GM20000 (cell line): ENCODE measurements around the gene SEC11C.

Experiments
- DNase-seq: peaks from one replicate; pipeline ENCODE4 v3.0.0; 2012; ENCODE audit warnings: low spot score
- TF ChIP-seq, protein P1 (sequence below): IDR thresholded peaks from 2 replicates; pipeline ENCODE4 v1.5.1; 2012; ENCODE audit warnings: mild to moderate bottlenecking, control low read depth; ENCODE audit errors: extremely low read depth, missing control alignments

SEC11C gene

DNA sequence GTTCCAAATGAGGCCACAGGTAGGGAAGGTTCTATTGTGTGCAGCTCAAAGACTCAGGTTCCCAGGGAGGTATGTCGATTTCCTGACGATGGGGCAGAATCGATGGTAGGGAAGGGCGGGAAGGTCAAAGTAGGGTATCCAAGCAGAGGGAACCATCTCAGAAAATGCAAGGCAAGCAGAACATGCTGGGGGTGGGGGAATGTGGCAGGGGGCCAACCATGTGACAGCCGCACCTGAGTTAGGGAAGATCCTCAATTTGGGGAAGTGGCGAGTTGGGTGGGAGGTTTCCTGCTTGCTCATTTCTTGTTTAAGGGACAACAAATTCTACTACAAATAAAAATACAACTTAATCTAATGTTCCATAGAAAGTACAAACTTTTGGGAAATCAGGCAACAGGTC lies 58.5 kb downstream of the SEC11C start:
- no peak for DNase-seq
- TF ChIP-seq, protein P1, sequence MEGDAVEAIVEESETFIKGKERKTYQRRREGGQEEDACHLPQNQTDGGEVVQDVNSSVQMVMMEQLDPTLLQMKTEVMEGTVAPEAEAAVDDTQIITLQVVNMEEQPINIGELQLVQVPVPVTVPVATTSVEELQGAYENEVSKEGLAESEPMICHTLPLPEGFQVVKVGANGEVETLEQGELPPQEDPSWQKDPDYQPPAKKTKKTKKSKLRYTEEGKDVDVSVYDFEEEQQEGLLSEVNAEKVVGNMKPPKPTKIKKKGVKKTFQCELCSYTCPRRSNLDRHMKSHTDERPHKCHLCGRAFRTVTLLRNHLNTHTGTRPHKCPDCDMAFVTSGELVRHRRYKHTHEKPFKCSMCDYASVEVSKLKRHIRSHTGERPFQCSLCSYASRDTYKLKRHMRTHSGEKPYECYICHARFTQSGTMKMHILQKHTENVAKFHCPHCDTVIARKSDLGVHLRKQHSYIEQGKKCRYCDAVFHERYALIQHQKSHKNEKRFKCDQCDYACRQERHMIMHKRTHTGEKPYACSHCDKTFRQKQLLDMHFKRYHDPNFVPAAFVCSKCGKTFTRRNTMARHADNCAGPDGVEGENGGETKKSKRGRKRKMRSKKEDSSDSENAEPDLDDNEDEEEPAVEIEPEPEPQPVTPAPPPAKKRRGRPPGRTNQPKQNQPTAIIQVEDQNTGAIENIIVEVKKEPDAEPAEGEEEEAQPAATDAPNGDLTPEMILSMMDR, result no peak

DNA sequence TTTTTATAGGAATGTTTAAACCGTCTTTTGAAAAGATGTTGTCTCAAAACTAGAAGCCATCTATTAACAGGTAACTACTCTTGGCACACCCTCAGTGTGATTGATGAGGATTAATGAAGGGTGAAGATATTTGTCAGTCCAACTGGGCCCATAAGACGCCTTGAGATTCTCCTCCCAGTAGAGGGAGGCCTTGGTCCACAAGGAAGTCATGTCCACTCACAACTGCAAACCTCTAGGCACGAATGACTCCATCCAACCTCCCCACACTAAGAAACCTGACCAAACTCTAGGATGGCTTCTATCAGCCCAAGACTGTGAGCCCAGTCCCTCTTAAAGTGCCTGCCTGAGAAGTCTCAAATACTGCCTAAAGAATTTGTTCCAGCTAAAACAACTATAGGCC lies 61.1 kb downstream of the SEC11C start:
- no peak for DNase-seq
- TF ChIP-seq, protein P1, result no peak

DNA sequence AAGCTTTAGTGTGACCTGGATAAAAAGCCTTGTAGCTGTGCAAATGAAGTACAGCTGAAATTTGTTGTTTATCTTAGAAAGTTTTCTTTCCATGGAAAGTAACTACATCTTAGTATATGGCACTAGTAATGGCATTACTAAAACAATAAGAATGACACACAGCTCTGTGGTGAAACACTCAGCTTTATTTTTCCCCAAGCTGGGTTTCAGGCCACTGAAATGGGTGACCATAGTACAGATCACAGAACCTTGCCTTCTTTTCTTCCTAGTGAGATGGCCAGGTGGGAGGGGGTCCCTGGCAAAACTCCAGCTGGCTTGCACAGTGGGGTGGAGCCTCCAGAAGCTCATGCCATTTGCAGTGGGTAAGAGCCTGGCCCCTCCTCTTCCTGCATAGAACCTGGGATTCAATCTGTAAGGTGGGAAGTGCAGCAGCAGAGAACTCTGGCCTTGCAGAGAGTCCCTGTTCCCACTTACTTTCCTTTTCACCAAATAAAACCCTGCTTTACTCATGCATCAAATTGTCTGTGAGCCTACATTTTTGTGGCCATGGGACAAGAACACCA lies 62.7 kb downstream of the SEC11C start:
- TF ChIP-seq, protein P1, result no peak
- no peak for DNase-seq

DNA sequence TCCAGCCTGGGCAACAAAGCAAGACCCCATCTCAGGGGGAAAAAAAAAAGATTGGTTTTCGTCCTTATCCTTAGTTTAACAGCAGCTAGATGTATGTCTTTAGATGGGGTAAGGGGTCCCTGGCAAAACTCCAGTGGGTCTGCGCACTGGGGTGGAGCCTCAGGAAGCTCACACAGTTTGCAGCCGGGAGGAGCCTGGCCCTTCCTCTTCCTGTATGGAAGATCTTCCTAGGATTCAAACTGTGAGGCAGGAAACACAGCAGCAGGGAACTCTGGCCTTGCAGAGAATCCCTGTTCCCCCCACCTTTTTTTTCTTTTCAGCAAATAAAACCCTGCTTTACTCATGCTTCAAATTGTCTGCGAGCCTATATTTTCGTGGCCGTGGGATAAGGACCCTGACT lies 67.8 kb downstream of the SEC11C start:
- DNase-seq, result no peak
- TF ChIP-seq, protein P1, result no peak
